HepG2 (cell line): ENCODE measurements around the gene PDCD2. TPM values are rescaled to one million over a fixed set of nuclear protein-coding genes. Genes with fewer than 3 reads are reported as not detected.

Source experiments
- BATF2 ChIP-seq: sonication (generic); formaldehyde crosslinking; IDR thresholded peaks from 2 replicates; pipeline ENCODE4 v1.8.0; 2022; ENCODE audit warnings: mild to moderate bottlenecking, missing genetic modification reagents, moderate library complexity
- BCL3 ChIP-seq: sonication (generic); formaldehyde crosslinking; IDR thresholded peaks from 2 replicates; pipeline ENCODE4 v1.5.1; 2020; ENCODE audit warnings: mild to moderate bottlenecking, missing genetic modification reagents, moderate library complexity
- CTCF ChIP-seq: sonication (generic); formaldehyde crosslinking; IDR thresholded peaks from 2 replicates; pipeline ENCODE4 v1.5.0; 2020; ENCODE audit warnings: mild to moderate bottlenecking, missing genetic modification reagents, moderate library complexity
- JUND ChIP-seq: sonication (generic); formaldehyde crosslinking; IDR thresholded peaks from 2 replicates; pipeline ENCODE4 v1.8.0; 2022; ENCODE audit warnings: mild to moderate bottlenecking, missing genetic modification reagents
- MED1 ChIP-seq: sonication (generic); formaldehyde crosslinking; IDR thresholded peaks from 2 replicates; pipeline ENCODE4 v1.4.0; 2020; ENCODE audit warnings: missing genetic modification reagents
- MTA1 ChIP-seq: sonication (generic); formaldehyde crosslinking; IDR thresholded peaks from 2 replicates; pipeline ENCODE4 v1.4.0; 2020; ENCODE audit warnings: missing genetic modification reagents, mild to moderate bottlenecking, borderline replicate concordance
- POLR2A ChIP-seq, 2 experiments: IDR thresholded peaks; 2 replicates each; pipeline ENCODE4 v1.6.1; 2011; ENCODE audit warnings: low read depth in 2 of 2, low read length in 2 of 2, mild to moderate bottlenecking in 1 of 2, moderate library complexity in 1 of 2; ENCODE audit not compliant: insufficient read depth in 1 of 2
- PRDM10 ChIP-seq: sonication (generic); formaldehyde crosslinking; IDR thresholded peaks from 2 replicates; pipeline ENCODE4 v1.4.0; 2020; ENCODE audit warnings: low read depth, missing genetic modification reagents
- RCOR2 ChIP-seq: IDR thresholded peaks from 2 replicates; pipeline ENCODE4 v1.6.1; 2016; ENCODE audit warnings: missing biosample characterization, missing genetic modification reagents
- TBP ChIP-seq: sonication (generic); formaldehyde crosslinking; IDR thresholded peaks from 2 replicates; pipeline ENCODE4 v1.5.0; 2020; ENCODE audit warnings: missing genetic modification reagents
- TOE1 ChIP-seq: sonication (generic); formaldehyde crosslinking; IDR thresholded peaks from 2 replicates; pipeline ENCODE4 v1.4.0; 2020; ENCODE audit warnings: mild to moderate bottlenecking, missing genetic modification reagents
- ZBTB14 ChIP-seq: sonication (generic); formaldehyde crosslinking; IDR thresholded peaks from 2 replicates; pipeline ENCODE4 v1.4.0; 2020; ENCODE audit warnings: missing genetic modification reagents
- ZFP37 ChIP-seq: sonication (generic); formaldehyde crosslinking; IDR thresholded peaks from 2 replicates; pipeline ENCODE4 v1.4.0; 2020; ENCODE audit warnings: missing genetic modification reagents, borderline replicate concordance
- ZNF441 ChIP-seq: sonication (generic); formaldehyde crosslinking; IDR thresholded peaks from 2 replicates; pipeline ENCODE4 v1.7.0; 2021; ENCODE audit warnings: missing genetic modification reagents, borderline replicate concordance
- ZNF512 ChIP-seq: sonication (generic); formaldehyde crosslinking; IDR thresholded peaks from 2 replicates; pipeline ENCODE4 v1.4.0; 2020; ENCODE audit warnings: mild to moderate bottlenecking, missing genetic modification reagents
- ZNF614 ChIP-seq: IDR thresholded peaks from 2 replicates; pipeline ENCODE4 v1.6.1; 2018; ENCODE audit warnings: missing biosample characterization, missing genetic modification reagents, inconsistent platforms, borderline replicate concordance
- ZNF709 ChIP-seq: sonication (generic); formaldehyde crosslinking; IDR thresholded peaks from 2 replicates; pipeline ENCODE4 v1.5.0; 2020; ENCODE audit warnings: mild to moderate bottlenecking, missing genetic modification reagents
- ZNF724P ChIP-seq: sonication (generic); formaldehyde crosslinking; IDR thresholded peaks from 2 replicates; pipeline ENCODE4 v1.8.0; 2022; ENCODE audit warnings: missing genetic modification reagents, borderline replicate concordance
- polyA plus RNA-seq, 8 experiments: library from polyadenylated mRNA; depleted of rRNA in 3 of 8; stranded (reverse) in 7 of 8; unstranded in 1 of 8; fragments of >200 nt; fragmentation: Illumina TruSeq in 4 of 8; extraction: Trizol in 4 of 8; gene quantifications; 2 replicates each; pipeline versions ENCODE4 v1.2.1 to v1.2.3, GENCODE V29; 2011 to 2016; ENCODE audit warnings: low read depth in 4 of 8, missing spikeins in 1 of 8, mixed read lengths in 1 of 8; ENCODE audit not compliant: insufficient read depth in 1 of 8
- total RNA-seq, 5 experiments: library from RNA; depleted of rRNA; stranded (reverse); fragments of >200 nt; fragmentation: Illumina TruSeq; extraction: Trizol; gene quantifications; 2 replicates each; pipeline ENCODE4 v1.2.3, GENCODE V29; 2016; ENCODE audit warnings: low read depth in 1 of 5

Gene PDCD2
- total and polyA plus RNA-seq, 2 of the 13 experiments (the other 11 are each of a cell fraction or from before 2014, with no cell fraction given), result 83.6 to 133 TPM

- TF ChIP-seq PRDM10 (CRISPR knock-in tag) (peak; percentile 83; the same call in 1 of the 2 replicates), POLR2A (IDR thresholded peaks at IDR 0.05; ENCODE audit: insufficient read depth in 1 of 2, low read depth in 2 of 2, low read length in 2 of 2) (peak; percentile 75 to 93), ZNF512 (CRISPR knock-in tag) (no peak), ZFP37 (CRISPR knock-in tag) (peak; percentile 62; the same call in 1 of the 2 replicates), TOE1 (CRISPR knock-in tag) (no peak), ZNF724P (CRISPR knock-in tag) (peak; percentile 79), CTCF (CRISPR knock-in tag) (peak; percentile 26; the same call in 1 of the 2 replicates), JUND (CRISPR knock-in tag) (no peak), TBP (CRISPR knock-in tag) (0 out of 2 replicates have a peak, but pooled peaks have one; percentile 64), ZNF709 (CRISPR knock-in tag) (no peak; the same call in 1 of the 2 replicates), MED1 (peak; percentile 92), ZNF441 (CRISPR knock-in tag) (peak; percentile 78; the same call in 1 of the 2 replicates), BCL3 (CRISPR knock-in tag) (peak; percentile 78), RCOR2 (CRISPR knock-in tag) (no peak), ZBTB14 (no peak), BATF2 (0 out of 2 replicates have a peak, but pooled peaks have one; percentile 55), MTA1 (peak; percentile 63), ZNF614 (CRISPR knock-in tag) (peak; percentile 91)
These were observed 30.2 kb downstream of the PDCD2 start, which contains the start of gene TBP (continued) for GRCh38 chr6:170554013-170554795.
